ENCODE data around the gene TEX29. TPM values are rescaled to one million over a fixed set of nuclear protein-coding genes. Genes with fewer than 3 reads are reported as not detected.

The TEX29 gene
- total RNA-seq, 1 experiment from 2014 or later: not detected

Other genes starting within 250 kb of the TEX29 start
- gene ARHGEF7, start 205.3 kb upstream of the TEX29 start, total RNA-seq (2022): 43.5 and 49.4 TPM in 2 replicates

Data from MCF 10A (cell line).